Neutrophil (primary cell): ENCODE measurements around the gene TSC22D4.
A peak's percentile ranks its signal among the peaks of the same experiment; 100 is the strongest.

Source experiments
- H3K27ac ChIP-seq: fragments of 200-600 bp; sonication (generic); 2 replicates; pipeline ENCODE4 v1.5.1; 2016; ENCODE audit warnings: mild to moderate bottlenecking, moderate library complexity
- H3K27me3 ChIP-seq: fragments of 200-600 bp; sonication (generic); 2 replicates; pipeline ENCODE4 v1.6.0; 2016; ENCODE audit warnings: mild to moderate bottlenecking
- H3K36me3 ChIP-seq: fragments of 200-600 bp; sonication (generic); 2 replicates; pipeline ENCODE4 v1.5.1; 2017
- H3K4me1 ChIP-seq, 2 experiments: fragments of 200-600 bp in 1 of 2; sonication (generic) in 1 of 2; 1 replicate in 1 of 2; 2 replicates in 1 of 2; pipeline versions ENCODE4 v1.5.1 to v1.6.1; 2013 to 2016; ENCODE audit warnings: low read depth in 1 of 2, low read length in 1 of 2, mild to moderate bottlenecking in 1 of 2, moderate library complexity in 1 of 2; ENCODE audit not compliant: control insufficient read depth in 1 of 2, insufficient read depth in 1 of 2
- H3K4me3 ChIP-seq, 2 experiments: fragments of 200-600 bp in 1 of 2; sonication (generic) in 1 of 2; 1 replicate in 1 of 2; 2 replicates in 1 of 2; pipeline ENCODE4 v1.5.1; 2013 to 2016; ENCODE audit warnings: low read depth in 1 of 2, low read length in 1 of 2, mild to moderate bottlenecking in 1 of 2, moderate library complexity in 1 of 2
- H3K9me3 ChIP-seq: fragments of 200-600 bp; sonication (generic); 2 replicates; pipeline ENCODE4 v1.5.1; 2016
- TF ChIP-seq, protein P1 (sequence below): fragments of 200-600 bp; sonication (generic); IDR thresholded peaks from 2 replicates; pipeline ENCODE4 v1.5.1; 2016; ENCODE audit warnings: antibody characterized with exemption

Gene TSC22D4

DNA sequence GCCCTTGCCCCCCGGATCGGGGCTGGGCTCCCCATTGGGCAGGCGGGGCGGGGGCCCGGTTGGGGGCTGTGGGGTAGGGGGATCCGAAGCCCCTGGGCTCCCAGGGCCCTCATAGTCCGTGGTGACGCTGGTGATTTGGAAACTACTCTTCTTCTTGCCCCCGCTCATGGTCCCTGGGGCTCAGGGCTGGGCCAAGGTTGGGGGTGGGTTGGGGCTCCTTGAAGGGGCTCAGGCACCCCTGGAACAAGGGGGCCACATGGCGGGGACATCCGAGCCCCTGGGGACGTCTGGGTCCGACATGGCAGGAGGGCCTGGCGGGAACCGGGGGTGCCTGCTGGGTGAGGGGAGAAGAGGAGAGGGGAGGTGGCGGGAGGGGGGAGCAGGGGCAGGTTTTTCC, 1.1 kb downstream of the TSC22D4 start:
- peaks cover 49% of the 10 kb centered on the region for H3K36me3 ChIP-seq
- peak overlapping the region; percentile 98 for H3K27ac ChIP-seq
- no peaks in the 10 kb centered on the region for H3K9me3 ChIP-seq
- H3K4me1 ChIP-seq = peaks cover 40 to 46% of the 10 kb centered on the region in 2 experiments
- TF ChIP-seq, protein P1, sequence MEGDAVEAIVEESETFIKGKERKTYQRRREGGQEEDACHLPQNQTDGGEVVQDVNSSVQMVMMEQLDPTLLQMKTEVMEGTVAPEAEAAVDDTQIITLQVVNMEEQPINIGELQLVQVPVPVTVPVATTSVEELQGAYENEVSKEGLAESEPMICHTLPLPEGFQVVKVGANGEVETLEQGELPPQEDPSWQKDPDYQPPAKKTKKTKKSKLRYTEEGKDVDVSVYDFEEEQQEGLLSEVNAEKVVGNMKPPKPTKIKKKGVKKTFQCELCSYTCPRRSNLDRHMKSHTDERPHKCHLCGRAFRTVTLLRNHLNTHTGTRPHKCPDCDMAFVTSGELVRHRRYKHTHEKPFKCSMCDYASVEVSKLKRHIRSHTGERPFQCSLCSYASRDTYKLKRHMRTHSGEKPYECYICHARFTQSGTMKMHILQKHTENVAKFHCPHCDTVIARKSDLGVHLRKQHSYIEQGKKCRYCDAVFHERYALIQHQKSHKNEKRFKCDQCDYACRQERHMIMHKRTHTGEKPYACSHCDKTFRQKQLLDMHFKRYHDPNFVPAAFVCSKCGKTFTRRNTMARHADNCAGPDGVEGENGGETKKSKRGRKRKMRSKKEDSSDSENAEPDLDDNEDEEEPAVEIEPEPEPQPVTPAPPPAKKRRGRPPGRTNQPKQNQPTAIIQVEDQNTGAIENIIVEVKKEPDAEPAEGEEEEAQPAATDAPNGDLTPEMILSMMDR = no peak
- peak overlapping the region; percentile 86 to 97 for H3K4me3 ChIP-seq
- peaks cover 5% of the 10 kb centered on the region for H3K27me3 ChIP-seq

DNA sequence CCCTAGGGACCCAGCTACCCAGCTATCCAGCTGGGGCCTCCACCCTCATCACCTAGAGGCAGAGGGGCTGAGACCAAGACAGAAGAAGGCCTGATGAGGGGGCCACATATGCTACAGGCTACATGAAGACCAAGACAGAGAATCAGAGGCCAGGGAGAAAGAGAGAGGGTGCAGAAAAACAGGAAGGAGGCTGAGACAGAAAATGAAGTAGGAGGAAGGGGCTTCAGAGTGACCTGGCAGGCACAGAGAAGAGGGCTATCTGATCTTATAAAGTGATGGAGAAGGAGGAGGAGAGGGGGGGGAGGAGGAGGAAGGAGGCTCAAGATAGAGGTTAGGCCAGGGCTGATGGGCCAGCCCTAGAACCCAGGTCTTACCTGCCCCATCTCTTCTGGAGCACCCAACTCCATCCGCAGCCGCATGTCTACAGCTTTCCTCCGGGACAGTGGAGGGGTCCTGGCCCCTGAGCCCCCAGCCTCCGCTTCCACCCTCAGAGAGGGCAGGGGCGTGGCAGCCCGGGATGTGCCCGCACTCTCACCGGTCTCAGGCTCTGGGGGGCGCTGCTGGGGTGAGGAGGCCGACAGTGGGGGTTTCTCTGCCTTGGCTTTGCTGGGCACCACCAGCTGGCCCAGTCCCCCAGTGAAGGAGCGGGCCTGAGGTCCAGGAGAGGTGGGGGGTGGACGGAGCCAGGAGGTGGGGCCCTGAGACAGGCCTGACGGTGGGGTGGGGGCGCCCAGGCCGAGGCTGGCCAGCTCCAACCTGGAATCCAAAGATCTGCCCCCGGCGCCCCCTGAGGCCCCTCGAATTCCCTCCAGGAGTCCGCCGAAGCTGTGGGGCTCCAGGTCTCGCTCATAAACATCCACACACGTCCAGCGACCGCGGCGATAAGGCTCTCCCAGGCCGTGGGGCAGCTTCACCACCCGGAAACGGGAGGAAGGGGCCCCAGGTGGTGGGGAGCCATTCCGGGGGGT, 1.8 kb downstream of the TSC22D4 start:
- peaks cover 37 to 43% of the 10 kb centered on the region in 2 experiments for H3K4me1 ChIP-seq
- TF ChIP-seq, protein P1 = no peak

DNA sequence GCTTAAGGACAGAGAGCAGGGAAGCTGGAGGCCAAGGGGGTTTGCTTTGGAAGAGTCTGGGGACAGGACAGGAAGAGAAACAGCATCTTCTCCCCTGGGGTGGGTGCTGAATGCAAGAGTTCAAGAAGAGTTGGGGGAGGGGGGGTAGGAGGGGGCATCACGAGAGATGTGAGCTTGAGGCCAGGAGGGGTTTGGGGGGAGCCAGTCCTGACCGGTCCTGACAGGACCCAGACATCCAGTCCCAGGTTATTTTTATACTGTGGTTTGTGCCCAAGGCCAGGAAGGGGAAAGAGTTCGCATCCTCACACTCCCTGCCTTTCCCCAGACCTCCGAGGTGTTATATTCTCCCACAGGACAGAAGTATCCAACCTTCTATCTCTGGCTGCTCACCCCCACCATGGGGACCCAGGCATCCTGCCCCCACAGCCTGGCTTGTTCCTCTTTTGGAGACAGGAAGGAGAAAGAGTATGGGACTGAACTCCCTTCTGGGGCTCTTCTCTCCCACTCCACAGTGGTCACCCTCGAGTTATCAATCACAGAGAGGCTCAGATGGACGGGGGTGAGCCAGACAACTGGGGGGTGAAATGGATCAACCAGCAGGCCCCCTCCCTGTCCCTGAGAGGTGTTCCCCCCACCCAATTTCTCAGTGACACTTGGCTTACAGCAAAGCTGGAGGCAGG, 2.8 kb downstream of the TSC22D4 start:
- Histone ChIP-seq H3K4me1 (peaks cover 37 to 43% of the 10 kb centered on the region in 2 experiments), H3K9me3 (no peaks in the 10 kb centered on the region), H3K4me3 (peak overlapping the region; percentile 86 to 97), H3K27ac (peak overlapping the region; percentile 98), H3K27me3 (no peaks in the 10 kb centered on the region), H3K36me3 (peaks cover 65% of the 10 kb centered on the region)
- TF ChIP-seq, protein P1 = no peak

More for the DNA sequence above, 1.8 kb downstream of the TSC22D4 start:
- H3K27ac ChIP-seq = peak overlapping the region; percentile 98
- peak overlapping the region; percentile 86 to 97 for H3K4me3 ChIP-seq
- no peaks in the 10 kb centered on the region for H3K27me3 ChIP-seq
- H3K36me3 ChIP-seq = peaks cover 56% of the 10 kb centered on the region
- H3K9me3 ChIP-seq = no peaks in the 10 kb centered on the region

DNA sequence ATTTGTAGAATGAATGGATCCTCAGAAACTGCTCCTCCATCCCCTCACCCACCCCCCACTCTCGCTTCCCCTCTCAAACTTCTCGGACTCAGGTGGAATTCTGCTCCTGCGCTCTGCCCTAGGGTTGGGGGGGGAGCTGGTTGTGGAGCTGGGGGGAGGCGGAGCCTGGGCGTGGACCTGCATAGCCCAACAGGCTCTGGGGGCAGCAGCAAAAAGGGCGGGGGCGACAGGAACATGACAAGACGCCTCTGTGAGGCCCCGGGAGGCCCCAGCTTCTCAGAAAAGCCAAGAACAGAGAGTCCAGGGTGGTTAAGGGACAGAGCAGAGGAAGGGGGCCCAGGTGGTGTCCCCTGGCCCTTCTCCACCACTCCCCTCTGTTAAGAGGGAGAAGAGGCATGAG, 3.5 kb downstream of the TSC22D4 start:
- Histone ChIP-seq H3K27ac (peak overlapping the region; percentile 98), H3K27me3 (no peaks in the 10 kb centered on the region), H3K9me3 (no peaks in the 10 kb centered on the region), H3K4me1 (peaks cover 37 to 43% of the 10 kb centered on the region in 2 experiments), H3K36me3 (peaks cover 72% of the 10 kb centered on the region), H3K4me3 (peak overlapping the region; percentile 86 to 97)
- TF ChIP-seq, protein P1 = no peak

DNA sequence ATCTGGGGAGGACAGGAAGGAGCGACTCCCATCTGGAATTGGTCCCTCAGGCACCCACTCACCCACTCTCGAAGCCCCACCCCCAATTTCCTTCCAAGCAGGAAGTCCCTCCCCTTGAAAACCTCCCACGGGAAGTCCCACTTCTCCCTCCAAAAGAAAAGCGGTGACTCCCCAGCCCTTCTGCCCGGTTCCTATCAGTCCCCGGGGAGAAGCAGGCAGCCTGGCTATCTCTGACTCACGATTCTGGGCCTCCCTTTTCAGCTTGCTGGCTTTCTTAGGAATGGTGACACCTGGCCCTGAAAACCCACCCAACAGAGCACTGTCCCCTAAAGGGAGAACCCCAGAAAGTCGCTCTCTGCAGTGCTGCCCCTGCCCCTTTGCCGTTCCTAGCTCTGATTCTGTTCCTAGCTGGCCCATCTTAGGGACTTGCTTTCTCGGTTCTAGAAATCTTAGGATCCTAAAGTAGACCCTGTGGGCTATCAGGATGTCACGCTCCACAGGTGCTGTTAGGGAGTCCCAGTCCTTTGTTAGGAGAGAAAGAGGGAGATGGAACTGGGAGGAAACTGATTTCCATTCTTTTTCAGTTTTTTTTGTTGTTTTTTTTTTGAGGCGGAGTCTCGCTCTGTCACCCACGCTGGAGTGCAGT, 6.0 kb downstream of the TSC22D4 start:
- TF ChIP-seq, protein P1 = no peak
- peak overlapping the region; percentile 59 for H3K27ac ChIP-seq
- no peaks in the 10 kb centered on the region for H3K27me3 ChIP-seq
- no peak overlapping the region for H3K4me3 ChIP-seq
- peaks cover 98% of the 10 kb centered on the region for H3K36me3 ChIP-seq
- peaks cover 42 to 43% of the 10 kb centered on the region in 2 experiments for H3K4me1 ChIP-seq
- H3K9me3 ChIP-seq = no peaks in the 10 kb centered on the region
